Measurements from ENCODE around the gene ASIP. TPM values are rescaled to one million over a fixed set of nuclear protein-coding genes. Genes with fewer than 3 reads are reported as not detected.
"Not testable (repeated sequence)": the region's sequence is repeated elsewhere in the genome, so short reads cannot be mapped to it uniquely, and the experiment has no call there.

Gene ASIP
- total RNA-seq, 1 donor from 2014 or later = 1.1 TPM

GRCh38 chr20:34216382-34216742 is 24.9 kb upstream of the ASIP start:
- H3K4me3 Mint-ChIP-seq = no peak overlapping the region
- peaks cover 18% of the 10 kb centered on the region for H3K27me3 Mint-ChIP-seq
- H3K36me3 Mint-ChIP-seq = no peaks in the 10 kb centered on the region
- no peak for DNase-seq (ENCODE audit: extremely low spot score, unreplicated experiment)
- peaks cover 6% of the 10 kb centered on the region for H3K9me3 Mint-ChIP-seq
- peak overlapping the region; percentile 83 for H3K27ac Mint-ChIP-seq
- H3K4me1 Mint-ChIP-seq (ENCODE audit: unreplicated experiment) = peaks cover 1% of the 10 kb centered on the region
- no peak for TF ChIP-seq CTCF (conservative IDR thresholded peaks at IDR 0.05)

DNA sequence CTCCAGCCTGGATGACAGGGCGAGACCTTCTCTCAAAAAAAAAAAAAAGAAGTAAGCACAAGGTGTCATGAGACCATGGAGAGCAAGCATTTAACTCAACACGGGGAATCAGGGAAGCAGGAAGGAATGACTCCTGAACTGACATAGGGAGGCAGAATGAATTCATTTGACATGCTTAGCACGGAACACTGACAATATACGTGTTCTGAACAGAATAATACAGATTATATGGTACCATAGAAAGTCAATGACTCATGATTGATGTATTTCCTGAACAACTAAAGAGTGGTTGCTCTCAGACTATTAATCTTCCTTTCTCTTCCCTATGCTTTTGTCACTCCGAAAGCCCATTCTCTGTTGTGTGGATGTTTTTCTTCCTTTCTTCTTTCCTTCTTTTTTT is 20.7 kb upstream of the ASIP start:
- peak overlapping the region; percentile 7 for H3K27ac Mint-ChIP-seq
- no peak for TF ChIP-seq CTCF (conservative IDR thresholded peaks at IDR 0.05)
- DNase-seq (ENCODE audit: extremely low spot score, unreplicated experiment) = no peak
- peaks cover 5% of the 10 kb centered on the region for H3K4me1 Mint-ChIP-seq (ENCODE audit: unreplicated experiment)
- H3K27me3 Mint-ChIP-seq = peaks cover 18% of the 10 kb centered on the region
- H3K36me3 Mint-ChIP-seq = no peaks in the 10 kb centered on the region
- H3K4me3 Mint-ChIP-seq = no peak overlapping the region
- no peaks in the 10 kb centered on the region for H3K9me3 Mint-ChIP-seq

DNA sequence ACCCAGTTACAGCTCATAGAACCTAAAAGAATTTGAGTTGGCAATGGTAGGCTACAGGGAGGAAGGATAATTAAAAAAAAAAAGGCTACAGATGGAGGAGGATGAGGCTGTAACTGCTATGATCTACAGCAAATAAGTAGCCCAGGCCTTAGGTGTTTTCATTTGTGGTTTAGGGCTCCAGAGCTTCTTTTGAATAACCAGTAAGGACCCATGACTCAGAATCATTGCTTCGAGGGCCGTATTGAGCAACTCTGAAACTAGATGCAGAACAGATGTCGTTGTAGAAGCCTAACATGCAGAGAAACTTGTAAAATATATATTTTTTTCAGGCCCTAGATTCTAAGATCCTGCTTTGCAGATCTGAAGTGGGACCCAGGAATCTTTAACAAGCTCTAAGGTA is 19.0 kb upstream of the ASIP start:
- Mint-ChIP-seq H3K27me3 (peaks cover 12% of the 10 kb centered on the region), H3K9me3 (no peaks in the 10 kb centered on the region), H3K4me3 (no peak overlapping the region), H3K36me3 (no peaks in the 10 kb centered on the region), H3K27ac (no peak overlapping the region), H3K4me1 (ENCODE audit: unreplicated experiment) (peaks cover 5% of the 10 kb centered on the region)
- TF ChIP-seq CTCF (conservative IDR thresholded peaks at IDR 0.05) = no peak
- no peak for DNase-seq (ENCODE audit: extremely low spot score, unreplicated experiment)

DNA sequence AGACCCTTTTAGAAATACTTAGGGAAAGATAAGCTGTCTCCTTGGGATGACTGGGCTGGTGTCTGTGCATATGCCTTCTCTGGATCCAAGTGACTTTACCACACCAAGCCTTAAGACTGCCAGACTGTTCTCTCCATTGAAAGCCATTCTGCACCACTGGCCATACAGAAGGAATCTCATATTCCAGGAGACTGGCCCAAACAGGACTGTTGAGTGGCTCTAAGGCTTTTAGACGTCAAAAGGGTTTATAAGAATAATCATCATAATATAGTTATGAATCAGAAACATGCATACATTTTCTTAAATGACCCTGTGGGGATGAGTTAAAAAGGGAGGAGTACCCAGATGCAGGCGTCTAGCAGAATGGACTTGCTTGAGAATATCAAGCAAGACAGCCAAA is 17.0 kb upstream of the ASIP start:
- H3K4me3 Mint-ChIP-seq; DNase-seq (ENCODE audit: extremely low spot score, unreplicated experiment); H3K36me3 Mint-ChIP-seq; H3K4me1 Mint-ChIP-seq (ENCODE audit: unreplicated experiment); H3K27ac Mint-ChIP-seq; H3K9me3 Mint-ChIP-seq; H3K27me3 Mint-ChIP-seq: not testable (repeated sequence)

DNA sequence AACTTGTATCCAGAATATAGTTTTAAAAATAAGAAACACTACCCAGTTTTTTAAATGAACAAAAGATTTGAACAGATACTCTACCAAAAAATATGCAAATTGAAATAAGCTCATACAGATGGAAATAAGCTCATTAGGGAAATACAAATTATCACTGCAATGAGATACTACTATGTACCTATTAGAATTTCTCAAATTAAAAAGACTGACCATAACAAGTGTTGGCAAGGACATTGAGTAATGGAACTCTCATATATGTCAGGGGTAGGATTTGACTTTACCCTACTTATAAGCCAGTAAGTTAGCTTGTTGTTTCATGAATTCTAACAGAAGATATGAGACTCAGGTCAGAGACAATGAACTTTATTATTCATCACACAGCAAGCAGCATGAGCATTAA is 9.6 kb upstream of the ASIP start:
- peaks cover 12% of the 10 kb centered on the region for H3K9me3 Mint-ChIP-seq
- H3K27me3 Mint-ChIP-seq = no peaks in the 10 kb centered on the region
- H3K27ac Mint-ChIP-seq = no peak overlapping the region
- DNase-seq (ENCODE audit: extremely low spot score, unreplicated experiment) = no peak
- no peak overlapping the region for H3K4me3 Mint-ChIP-seq
- no peaks in the 10 kb centered on the region for H3K36me3 Mint-ChIP-seq
- H3K4me1 Mint-ChIP-seq (ENCODE audit: unreplicated experiment) = no peaks in the 10 kb centered on the region
- TF ChIP-seq CTCF (conservative IDR thresholded peaks at IDR 0.05) = no peak

DNA sequence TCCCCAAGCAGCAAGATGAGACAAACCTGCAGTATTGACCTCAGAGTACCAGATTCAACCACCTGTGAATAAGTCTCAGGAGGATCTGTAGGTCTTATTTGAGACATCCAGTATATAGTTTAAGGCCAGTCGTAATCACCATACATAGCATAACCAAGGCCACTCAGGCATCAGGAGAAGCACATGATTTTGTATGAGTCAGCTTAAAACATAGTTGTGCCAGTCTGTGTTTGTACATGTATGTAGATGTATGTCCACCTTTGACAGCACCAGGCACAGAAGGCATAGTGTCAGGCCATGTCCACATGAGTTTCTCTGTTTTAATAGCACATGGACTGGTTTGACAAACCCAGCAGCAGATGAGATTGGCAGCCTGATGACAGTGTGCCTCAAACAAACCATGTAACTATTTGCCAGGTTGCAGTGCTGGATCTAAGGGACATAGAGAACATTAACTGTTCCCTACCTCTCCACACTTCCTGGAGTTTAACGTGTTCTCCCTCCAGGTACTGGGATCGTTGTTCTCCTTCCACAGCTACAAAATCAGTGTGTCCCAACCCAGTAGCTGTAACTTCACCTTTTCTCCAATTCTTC is 8.6 kb upstream of the ASIP start:
- H3K4me1 Mint-ChIP-seq (ENCODE audit: unreplicated experiment) = no peaks in the 10 kb centered on the region
- H3K27ac Mint-ChIP-seq = no peak overlapping the region
- H3K9me3 Mint-ChIP-seq = peaks cover 17% of the 10 kb centered on the region
- peak; percentile 20 for DNase-seq (ENCODE audit: extremely low spot score, unreplicated experiment)
- no peak overlapping the region for H3K4me3 Mint-ChIP-seq
- H3K36me3 Mint-ChIP-seq = no peaks in the 10 kb centered on the region
- TF ChIP-seq CTCF (conservative IDR thresholded peaks at IDR 0.05) = no peak
- H3K27me3 Mint-ChIP-seq = no peaks in the 10 kb centered on the region

All from type B pancreatic cell (in vitro differentiated cells).